Stimulated activated CD8-positive, alpha-beta memory T cell treated with anti-CD3 and anti-CD28 coated beads, Interleukin-12 subunit alpha, Interleukin-12 subunit beta, amount 100 ng/mL, for 4 hours (primary cell): ENCODE data around the gene SRM.
A peak's percentile ranks its signal among the peaks of the same experiment; 100 is the strongest.
"Not testable (repeated sequence)": the region's sequence is repeated elsewhere in the genome, so short reads cannot be mapped to it uniquely, and the experiment has no call there.

Experiments used
- DNase-seq: peaks from one replicate; pipeline ENCODE4 v3.0.0-alpha.2; 2020; ENCODE audit warnings: low read depth

The SRM gene

GRCh38 chr1:11044849-11045427 is 14.9 kb downstream of the SRM start:
- DNase-seq: no peak

GRCh38 chr1:11044086-11044848 is 15.6 kb downstream of the SRM start:
- DNase-seq: no peak

- no peak for DNase-seq
Observed at GRCh38 chr1:11042995-11043874, 16.6 kb downstream of the SRM start.

- DNase-seq: no peak
Observed at GRCh38 chr1:11042065-11042464, 17.8 kb downstream of the SRM start.

- DNase-seq: no peak
Observed at GRCh38 chr1:11041048-11041447, 18.8 kb downstream of the SRM start.

GRCh38 chr1:11040105-11040429 is 19.8 kb downstream of the SRM start:
- not testable (repeated sequence) for DNase-seq

GRCh38 chr1:11039351-11040104 is 20.3 kb downstream of the SRM start:
- no peak for DNase-seq

- peak; percentile 65 for DNase-seq
Observed at GRCh38 chr1:11037740-11038182, 22.1 kb downstream of the SRM start.

GRCh38 chr1:11037019-11037739 is 22.6 kb downstream of the SRM start:
- not testable (repeated sequence) for DNase-seq

GRCh38 chr1:11031624-11032262 is 28.1 kb downstream of the SRM start:
- no peak for DNase-seq

GRCh38 chr1:11030865-11031264 is 29.0 kb downstream of the SRM start:
- no peak for DNase-seq

- no peak for DNase-seq
Observed at GRCh38 chr1:11028018-11028417, 31.8 kb downstream of the SRM start.

- DNase-seq: no peak
Observed at GRCh38 chr1:11027316-11027715, 32.5 kb downstream of the SRM start.

GRCh38 chr1:11026903-11027302 is 32.9 kb downstream of the SRM start:
- no peak for DNase-seq

GRCh38 chr1:11026052-11026451 is 33.8 kb downstream of the SRM start:
- no peak for DNase-seq

- DNase-seq: no peak
Observed at GRCh38 chr1:11025618-11026017, 34.2 kb downstream of the SRM start.

- DNase-seq: no peak
Observed at GRCh38 chr1:11024874-11025203, 35.0 kb downstream of the SRM start.

GRCh38 chr1:11024154-11024873 is 35.5 kb downstream of the SRM start:
- DNase-seq: no peak

- DNase-seq: no peak
Observed at GRCh38 chr1:11023201-11023600, 36.6 kb downstream of the SRM start.

- DNase-seq: no peak
Observed at GRCh38 chr1:11019971-11020370, 39.8 kb downstream of the SRM start.
